ENCODE results near the gene ITGBL1. TPM values are rescaled to one million over a fixed set of nuclear protein-coding genes. Genes with fewer than 3 reads are reported as not detected.

Gene ITGBL1
- total RNA-seq, 1 donor from 2014 or later: 0.40 TPM

DNA sequence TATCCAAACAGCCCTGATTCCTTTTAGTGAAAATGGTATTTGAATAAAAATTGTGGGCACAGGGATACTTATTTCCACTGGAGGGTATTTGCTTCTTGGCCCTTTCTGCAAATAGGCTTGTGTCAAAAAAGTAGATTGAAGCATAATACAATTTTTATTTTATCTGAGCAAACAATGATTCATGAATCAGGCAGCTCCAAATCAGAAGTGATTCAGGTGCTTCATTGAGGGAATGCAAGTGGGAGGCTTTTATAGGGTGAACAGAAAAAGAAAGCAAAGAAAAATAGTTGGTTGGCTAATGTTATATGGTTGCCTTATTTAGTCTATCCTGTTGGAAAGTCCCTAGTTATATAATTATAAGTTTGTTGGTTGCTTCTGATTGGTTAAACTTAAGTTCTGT, 117.9 kb downstream of the ITGBL1 start:
- no peak for ATAC-seq

- ATAC-seq: no peak
Measured at GRCh38 chr13:101572456-101572855, 120.0 kb downstream of the ITGBL1 start.

- ATAC-seq: no peak
Measured at GRCh38 chr13:101575581-101575980, 123.1 kb downstream of the ITGBL1 start.

GRCh38 chr13:101576455-101576854, 124.0 kb downstream of the ITGBL1 start:
- no peak for ATAC-seq

- no peak for ATAC-seq
Measured at GRCh38 chr13:101576977-101577376, 124.5 kb downstream of the ITGBL1 start.

DNA sequence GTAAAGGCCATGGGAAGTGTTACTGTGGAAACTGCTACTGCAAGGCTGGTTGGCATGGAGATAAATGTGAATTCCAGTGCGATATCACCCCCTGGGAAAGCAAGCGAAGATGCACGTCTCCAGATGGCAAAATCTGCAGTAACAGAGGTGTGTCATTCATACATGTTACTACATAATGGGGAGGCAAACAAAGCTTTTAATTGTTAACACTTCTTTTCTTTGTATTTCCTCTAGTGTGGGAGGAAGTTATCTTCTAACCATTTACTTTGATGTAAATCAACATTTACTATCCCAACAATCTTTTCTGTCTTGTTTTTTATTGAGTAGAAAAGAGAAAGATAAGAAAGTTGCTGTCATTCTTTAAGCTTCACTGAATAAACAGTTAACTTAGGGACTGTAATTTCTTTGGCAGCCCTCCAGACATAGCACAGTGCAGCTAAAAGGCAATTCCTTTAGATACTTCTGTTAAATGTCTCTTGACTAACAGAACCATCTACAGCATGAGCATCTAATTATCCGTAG, 126.9 kb downstream of the ITGBL1 start:
- ATAC-seq: no peak

DNA sequence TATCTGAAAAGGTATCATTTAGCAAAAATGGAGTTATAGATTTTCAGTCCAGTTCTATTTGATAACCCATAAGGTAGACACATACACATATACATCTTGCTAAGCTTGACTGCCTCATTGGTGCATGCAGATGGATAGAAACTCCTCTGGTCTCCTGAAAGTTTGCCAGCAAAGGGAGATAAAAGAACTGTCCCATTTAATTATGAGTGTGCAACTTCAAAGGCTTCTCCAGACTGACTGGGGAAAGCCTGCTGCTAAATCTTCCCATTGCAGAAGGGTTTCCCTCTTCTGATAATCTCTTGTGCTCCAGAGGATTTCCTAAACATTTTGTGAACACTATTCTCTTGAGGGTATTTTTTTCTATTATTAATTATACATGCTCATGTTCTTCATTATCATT, 131.9 kb downstream of the ITGBL1 start:
- no peak for ATAC-seq

DNA sequence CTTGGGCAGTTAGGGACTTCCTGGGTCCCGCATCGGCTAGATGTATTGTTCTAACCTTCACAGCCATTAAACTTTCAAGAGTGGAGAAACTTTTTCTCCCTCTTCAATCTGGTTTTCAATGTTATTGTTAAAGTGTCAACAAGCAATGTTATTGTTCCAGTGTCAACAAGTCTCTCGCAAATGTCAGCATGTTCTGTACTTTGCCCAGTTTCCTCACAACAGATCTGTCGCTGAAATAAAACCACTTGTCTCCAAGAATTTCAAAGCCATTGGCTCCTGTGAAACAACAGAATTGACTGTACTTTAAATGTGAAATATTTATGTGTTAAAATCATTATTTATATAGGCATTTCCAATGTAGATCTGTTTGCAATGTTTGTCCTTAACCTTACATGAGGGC, 138.0 kb downstream of the ITGBL1 start:
- no peak for ATAC-seq

- ATAC-seq: no peak
Measured at GRCh38 chr13:101594936-101595335, 142.5 kb downstream of the ITGBL1 start.

DNA sequence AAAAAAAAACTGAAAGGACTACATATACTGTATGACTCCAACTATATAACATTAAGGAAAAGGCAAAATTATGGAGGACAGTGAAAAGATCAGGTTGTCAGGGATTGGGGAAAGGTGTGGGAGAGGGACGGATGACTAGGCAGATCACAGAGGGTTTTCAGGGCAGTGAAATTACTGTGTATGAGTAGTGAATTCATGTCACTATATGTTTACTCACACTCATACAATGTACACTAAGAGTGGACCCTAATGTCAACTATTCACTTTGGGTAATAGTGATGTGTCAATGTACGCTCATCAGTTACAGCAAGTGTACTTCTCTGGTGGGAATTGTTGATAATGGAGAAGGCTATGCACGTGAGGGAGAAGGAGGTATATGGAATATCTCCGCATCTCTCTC, 144.3 kb downstream of the ITGBL1 start:
- no peak for ATAC-seq

DNA sequence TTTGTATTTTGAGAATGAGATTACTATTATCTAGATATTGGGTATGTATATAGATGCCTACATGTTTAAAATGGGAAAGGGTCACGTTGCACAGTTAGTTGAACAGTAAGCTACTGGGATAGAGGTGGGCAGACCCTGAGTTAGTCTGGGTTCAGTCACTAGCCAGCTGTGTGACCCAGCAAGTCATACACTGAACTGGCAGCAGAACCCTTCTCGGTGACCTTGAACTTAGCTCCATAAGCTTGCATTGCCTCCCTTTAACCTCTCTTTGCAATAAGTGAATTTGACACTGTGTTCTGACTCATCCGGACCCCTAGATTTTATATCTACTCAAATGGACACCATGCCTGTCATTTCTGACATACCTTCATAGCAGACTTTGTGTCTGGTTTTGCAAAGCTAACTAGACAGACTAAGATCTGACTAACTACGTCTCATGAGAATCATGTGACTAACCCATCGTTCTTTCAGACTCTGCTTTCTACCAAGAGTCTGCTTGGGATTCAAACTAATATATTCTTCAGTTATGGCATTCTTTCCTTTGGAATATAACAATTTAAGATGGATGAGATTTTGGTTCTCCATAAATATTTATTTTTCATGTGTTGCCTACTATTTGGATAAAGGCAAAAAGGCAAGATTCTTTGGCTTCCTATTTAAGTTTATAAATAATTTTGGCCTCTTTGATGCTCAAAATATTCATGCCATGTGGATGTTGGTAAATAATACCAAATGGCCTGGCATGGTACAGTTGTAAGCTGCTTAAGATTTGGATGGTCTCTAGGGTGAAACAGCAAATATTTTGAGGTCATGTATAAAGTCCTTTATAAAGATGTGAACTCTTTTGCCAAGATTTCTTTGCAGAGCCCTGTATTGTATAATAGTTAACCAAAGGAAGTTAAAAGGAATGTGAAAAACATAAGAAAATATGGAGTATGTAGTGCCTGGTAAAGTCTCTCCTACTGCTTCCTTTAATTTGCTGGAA, 159.3 kb downstream of the ITGBL1 start:
- no peak for ATAC-seq

DNA sequence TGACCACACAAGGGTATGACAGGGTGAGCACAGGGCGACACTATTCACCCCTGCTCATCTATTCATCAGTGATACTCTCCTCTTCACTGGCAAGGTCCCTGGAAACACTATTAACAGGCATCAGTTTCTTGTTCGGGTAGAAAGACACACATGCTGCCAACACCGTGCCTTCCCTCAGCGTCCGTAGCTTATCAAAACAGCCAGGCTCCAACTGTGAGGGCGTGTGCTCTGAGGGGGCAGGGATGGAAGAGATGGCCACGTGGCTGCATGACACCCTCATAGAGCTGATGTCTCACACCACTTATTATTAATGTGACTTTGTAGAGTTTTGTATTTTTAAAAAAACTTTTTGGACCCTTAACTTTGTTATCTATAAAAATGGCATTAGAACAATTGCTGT, 160.3 kb downstream of the ITGBL1 start:
- ATAC-seq: no peak

DNA sequence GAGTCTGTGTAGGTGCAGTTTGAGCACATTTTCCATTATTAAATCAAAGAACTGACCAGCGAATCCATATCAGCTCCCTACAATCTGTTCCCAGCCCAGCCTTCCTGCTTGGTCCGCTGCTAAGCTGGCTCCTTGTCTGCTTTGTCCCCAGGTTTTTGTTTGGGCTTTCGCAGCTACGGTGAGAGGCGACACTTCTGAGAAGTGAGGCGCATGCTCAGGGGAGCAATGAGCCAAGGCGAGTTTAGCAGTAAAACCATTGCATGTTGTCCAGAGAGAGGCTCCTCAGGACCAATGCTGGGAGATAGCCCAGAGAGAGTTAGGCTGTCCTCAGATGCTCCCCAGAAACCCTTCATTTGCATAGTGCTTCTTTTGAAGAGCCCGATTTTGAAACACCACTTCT, 162.0 kb downstream of the ITGBL1 start:
- no peak for ATAC-seq

DNA sequence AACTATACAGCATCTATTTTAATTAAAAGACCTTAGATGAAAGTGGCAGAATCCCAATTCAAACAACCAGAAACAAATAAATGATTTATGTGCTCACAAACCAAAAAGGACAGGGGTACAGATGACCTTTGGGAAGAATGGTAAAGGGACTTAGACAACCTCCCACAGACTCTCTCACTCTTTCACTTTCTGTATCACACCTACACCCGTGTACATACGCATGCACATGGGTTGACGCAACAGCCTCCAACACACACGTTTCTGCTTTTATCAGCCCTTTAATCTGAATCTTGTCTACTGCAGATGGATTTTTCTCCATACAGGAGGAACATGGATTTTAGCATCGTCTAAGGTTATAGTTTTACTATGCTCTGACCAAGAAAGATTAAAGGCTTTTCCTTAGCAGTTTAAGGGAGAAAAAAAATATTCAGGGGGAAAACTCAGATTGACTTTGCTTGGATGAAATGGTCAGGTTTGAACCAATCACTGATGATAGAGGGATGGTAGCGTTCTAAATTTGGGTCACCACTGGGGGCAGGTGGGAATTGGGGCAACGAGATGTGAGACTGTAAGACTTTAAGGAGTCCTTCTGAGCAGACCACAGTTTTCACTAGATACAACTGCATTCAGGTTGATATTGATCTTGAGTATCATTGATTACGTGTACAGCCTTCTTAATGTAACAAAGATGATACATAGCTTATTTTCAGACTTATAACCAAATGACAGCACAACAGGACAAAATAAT, 166.1 kb downstream of the ITGBL1 start:
- ATAC-seq: no peak

GRCh38 chr13:101621099-101621498, 168.6 kb downstream of the ITGBL1 start:
- ATAC-seq: no peak

GRCh38 chr13:101623470-101624209, 171.2 kb downstream of the ITGBL1 start:
- no peak for ATAC-seq

GRCh38 chr13:101624210-101624922, 171.9 kb downstream of the ITGBL1 start:
- ATAC-seq: no peak

- no peak for ATAC-seq
Measured at GRCh38 chr13:101624981-101625380, 172.5 kb downstream of the ITGBL1 start.

GRCh38 chr13:101626925-101627555, 174.6 kb downstream of the ITGBL1 start:
- peak; percentile 36 for ATAC-seq

DNA sequence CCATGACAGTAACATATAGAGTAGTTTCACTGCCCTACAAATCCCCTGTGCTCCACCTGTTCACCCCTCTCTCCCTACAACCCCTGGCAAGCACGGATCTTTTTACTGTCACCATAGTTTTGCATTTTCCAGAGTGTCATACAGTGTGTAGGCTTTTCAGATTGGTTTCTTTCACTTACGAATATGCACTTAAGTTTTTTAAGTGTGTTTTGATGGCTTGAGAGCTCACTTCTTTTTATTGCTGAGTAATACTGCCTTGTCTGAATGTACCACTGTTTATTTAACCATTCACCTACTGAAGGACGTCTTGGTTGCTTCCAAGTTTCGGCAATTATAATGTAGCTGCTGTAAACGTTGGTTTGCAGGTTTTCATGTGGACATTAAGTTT, 175.1 kb downstream of the ITGBL1 start:
- no peak for ATAC-seq

GRCh38 chr13:101628900-101629299, 176.4 kb downstream of the ITGBL1 start:
- ATAC-seq: no peak

- ATAC-seq: no peak
Measured at GRCh38 chr13:101631395-101631794, 178.9 kb downstream of the ITGBL1 start.
